ENCODE data around the gene OR2M3.
A peak's percentile ranks its signal among the peaks of the same experiment; 100 is the strongest.
"Not testable (repeated sequence)": the region's sequence is repeated elsewhere in the genome, so short reads cannot be mapped to it uniquely, and the experiment has no call there.

OR2M3 gene

GRCh38 chr1:248196965-248197364 is at the start of gene OR2M3:
OR2M3 (plus strand) TSS chr1:248197265; CDS start chr1:248203068, 5,803 bp downstream.
- no peak for DNase-seq (ENCODE audit: low read depth)

- no peak for DNase-seq (ENCODE audit: low read depth)
These were observed 44.8 kb upstream of the OR2M3 start for GRCh38 chr1:248152056-248152827.

DNA sequence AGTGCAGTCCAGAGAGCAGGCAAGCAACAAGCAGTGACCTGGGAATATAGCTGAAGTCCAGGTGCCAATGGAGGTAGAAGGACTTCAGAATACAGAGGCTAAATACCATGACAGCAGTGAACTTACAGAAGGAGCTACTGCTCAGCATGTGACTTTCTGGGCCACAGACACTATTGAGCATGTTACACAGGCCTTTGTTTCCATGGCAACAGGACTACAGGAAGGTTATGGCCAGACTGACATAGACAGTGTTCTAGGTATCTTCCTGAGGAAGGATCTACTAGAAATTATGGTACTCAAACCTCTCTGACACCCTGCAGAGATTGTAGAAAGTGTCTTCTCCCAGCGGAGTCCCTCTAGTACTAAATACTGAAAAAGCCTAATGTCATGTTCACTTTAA is 41.1 kb upstream of the OR2M3 start:
- no peak for DNase-seq (ENCODE audit: low read depth)

DNA sequence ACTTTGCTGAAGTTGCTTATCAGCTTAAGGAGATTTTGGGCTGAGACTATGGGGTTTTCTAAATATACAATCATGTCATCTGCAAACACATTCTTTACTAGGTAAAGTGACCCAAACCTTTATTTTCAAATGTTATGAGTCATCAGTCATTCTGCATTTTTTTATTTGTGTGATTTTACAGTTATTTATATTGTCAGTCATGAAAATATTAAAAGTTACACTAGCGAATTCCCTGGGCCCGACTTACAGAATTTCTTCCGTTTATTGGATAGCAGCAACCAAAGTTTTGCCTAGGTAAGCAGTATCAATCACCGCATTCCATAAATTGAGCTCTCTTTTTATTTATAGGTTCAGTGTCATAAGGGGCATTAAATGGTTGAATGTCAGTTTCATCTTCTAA is 38.3 kb upstream of the OR2M3 start:
- no peak for DNase-seq (ENCODE audit: low read depth)

GRCh38 chr1:248164031-248164430 is 33.0 kb upstream of the OR2M3 start:
- no peak for DNase-seq (ENCODE audit: low read depth)

GRCh38 chr1:248165186-248165585 is 31.9 kb upstream of the OR2M3 start:
- no peak for DNase-seq (ENCODE audit: low read depth)

DNA sequence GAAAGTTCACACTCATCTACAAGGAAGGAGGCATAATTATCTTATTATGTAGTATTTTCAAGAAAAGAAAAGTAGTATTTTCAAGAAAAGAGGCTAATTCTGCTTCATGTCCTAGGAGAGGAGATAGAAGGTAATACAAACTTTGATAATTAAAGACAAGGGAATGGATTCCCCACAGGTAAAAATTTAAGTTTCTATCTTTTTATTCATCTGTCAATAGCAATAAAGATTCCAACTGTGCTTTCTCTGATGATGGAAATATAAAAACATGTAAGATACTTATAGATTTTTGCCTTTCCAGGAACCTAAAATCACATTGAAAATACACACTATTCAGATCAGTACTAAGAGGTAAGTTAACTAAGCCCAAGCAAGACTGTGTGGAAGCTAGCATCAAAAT is 22.5 kb upstream of the OR2M3 start, which contains the start of gene OR2M2:
OR2M2 (plus strand) TSS at position 301 of the 400 bp plus-strand sequence. CDS start 5,165 bp downstream, outside the sequence.
- DNase-seq (ENCODE audit: low read depth): no peak

- no peak for DNase-seq (ENCODE audit: low read depth)
These were observed 13.1 kb upstream of the OR2M3 start for GRCh38 chr1:248183996-248184395.

DNA sequence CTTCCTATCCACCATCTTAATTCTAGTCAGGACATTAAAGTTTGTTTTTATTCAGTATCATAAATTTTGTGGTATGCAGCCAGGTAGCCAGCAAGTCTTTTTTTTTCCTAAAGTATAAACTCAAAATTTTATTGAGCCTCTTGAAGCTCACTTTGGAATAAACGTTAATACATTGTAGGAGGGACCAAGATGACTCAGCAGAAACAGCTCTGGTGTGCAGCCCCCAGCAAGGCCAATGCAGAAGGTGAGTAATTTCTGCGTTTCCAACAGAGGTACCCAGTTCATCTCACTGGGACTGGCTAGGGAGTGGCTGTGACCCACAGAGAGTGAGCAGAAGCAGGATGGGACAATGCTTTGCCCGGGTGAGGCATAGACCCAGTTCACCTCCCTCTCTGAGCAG is 9.7 kb upstream of the OR2M3 start:
- DNase-seq (ENCODE audit: low read depth): no peak

DNA sequence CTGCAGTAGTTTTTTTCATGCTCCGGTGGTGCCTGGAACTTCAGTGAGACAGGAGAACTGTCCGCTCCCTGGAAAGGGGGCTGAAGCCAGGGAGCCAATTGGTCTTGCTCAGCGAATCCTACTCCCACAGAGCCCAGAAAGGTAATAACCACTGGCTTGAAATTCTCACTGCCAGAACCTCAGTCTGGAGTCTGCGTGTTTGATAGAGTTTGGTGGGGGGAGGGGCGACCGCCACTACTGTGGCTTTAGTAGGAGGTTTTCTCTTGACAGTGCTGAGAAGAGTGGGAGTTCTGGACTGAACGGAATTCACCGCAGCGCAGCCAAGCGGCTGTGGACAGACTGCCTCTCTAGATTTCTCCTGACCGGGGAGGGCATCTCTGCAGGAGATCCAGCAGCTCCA is 8.0 kb upstream of the OR2M3 start:
- DNase-seq (ENCODE audit: low read depth): no peak

DNA sequence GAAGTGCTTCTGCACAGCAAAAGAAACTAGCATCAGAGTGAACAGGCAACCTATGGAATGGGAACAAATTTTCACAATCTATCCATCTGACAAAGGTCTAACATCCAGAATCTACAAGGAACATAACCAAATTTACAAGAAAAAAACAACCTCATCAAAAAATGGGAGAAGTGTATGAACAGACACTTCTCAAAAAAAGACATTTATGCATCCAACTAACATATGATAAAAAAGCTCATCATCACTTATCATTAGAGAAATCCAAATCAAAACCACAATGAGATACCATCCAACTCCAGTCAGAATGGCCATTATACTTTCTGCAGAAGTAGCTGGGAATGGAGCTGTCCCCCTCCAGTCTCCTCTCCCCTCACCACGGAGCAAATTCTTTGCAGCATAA is 2.9 kb upstream of the OR2M3 start:
- DNase-seq (ENCODE audit: low read depth): no peak

GRCh38 chr1:248215880-248216279 is 18.8 kb downstream of the OR2M3 start:
- no peak for DNase-seq (ENCODE audit: low read depth)

DNA sequence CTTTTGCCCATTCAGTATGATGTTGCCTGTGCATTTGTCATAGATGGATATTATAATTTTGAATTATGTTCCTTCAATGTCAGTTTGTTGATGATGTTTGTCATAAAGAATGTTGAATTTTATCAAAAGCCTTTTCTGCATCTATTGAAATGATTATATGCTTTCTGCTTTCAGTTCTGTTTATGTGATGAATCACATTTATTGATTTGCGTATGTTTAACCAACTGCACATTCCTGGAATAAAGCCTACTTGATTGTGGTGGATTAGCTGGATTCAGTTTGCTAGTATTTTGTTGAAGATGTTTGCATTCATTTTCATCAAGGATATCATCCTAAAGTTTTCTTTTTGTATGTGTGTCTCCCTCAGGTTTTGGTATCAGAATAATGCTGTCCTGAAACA is 28.5 kb downstream of the OR2M3 start:
- DNase-seq (ENCODE audit: low read depth): no peak

GRCh38 chr1:248229360-248229908 is 32.4 kb downstream of the OR2M3 start:
- no peak for DNase-seq (ENCODE audit: low read depth)

GRCh38 chr1:248231117-248231516 is 34.1 kb downstream of the OR2M3 start, which contains the start of gene OR2M4:
OR2M4 (plus strand) TSS chr1:248231417; CDS start chr1:248238929, 7,512 bp downstream.
- no peak for DNase-seq (ENCODE audit: low read depth)

DNA sequence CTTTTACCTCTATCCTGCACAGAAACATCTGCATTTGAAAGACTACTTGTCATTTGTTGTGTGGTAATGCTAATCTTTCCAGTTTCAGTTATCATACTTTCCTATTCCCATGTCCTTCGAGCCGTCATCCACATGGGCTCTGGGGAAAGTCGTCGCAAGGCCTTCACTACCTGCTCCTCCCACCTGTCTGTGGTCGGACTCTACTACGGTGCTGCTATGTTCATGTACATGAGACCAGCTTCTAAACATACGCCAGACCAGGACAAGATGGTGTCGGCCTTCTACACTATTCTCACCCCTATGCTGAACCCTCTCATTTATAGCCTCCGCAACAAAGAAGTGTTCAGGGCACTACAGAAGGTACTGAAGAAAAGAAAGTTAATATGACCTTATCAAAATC is 42.4 kb downstream of the OR2M3 start:
- DNase-seq (ENCODE audit: low read depth): no peak

- DNase-seq (ENCODE audit: low read depth): peak; percentile 12
These were observed 46.1 kb downstream of the OR2M3 start for GRCh38 chr1:248243204-248243603.

DNA sequence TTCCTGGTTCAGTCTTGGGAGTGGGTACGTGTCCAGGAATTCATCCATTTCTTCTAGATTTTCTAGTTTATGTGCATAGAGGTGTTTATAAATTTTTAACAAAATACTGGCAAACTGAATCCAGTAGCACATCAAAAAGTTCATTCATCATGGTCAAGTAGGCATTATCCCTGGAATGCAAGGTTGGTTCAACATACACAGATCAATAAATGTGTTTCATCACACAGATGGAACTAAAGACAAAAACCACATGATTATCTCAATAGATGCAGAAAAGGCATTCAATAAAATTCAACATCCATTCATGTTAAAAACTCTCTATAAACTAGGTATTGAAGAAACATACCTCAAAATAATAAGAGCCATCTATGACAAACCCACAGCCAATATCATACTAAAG is 62.2 kb downstream of the OR2M3 start:
- DNase-seq (ENCODE audit: low read depth): not testable (repeated sequence)
